NOMO-1 treated with DMSO at 0.1 percent for 48 hours (cell line): ENCODE measurements around the gene WASHC2A.
"Not testable (repeated sequence)": the region's sequence is repeated elsewhere in the genome, so short reads cannot be mapped to it uniquely, and the experiment has no call there.

Source experiments
- DNase-seq: peaks from one replicate; lab custom pipeline; 2025; ENCODE audit not compliant: unreplicated experiment; lab: John Stamatoyannopoulos, UW

Gene WASHC2A

GRCh38 chr10:50067546-50068351 lies at the start of gene WASHC2A:
Gene WASHC2A (plus strand): TSS chr10:50067954. CDS start chr10:50068006, 52 bp downstream.
- peak; percentile 52 for DNase-seq

GRCh38 chr10:50019279-50019678 lies 48.5 kb upstream of the WASHC2A start:
- DNase-seq = not testable (repeated sequence)

- DNase-seq = not testable (repeated sequence)
Measured at GRCh38 chr10:50020451-50021024, 47.2 kb upstream of the WASHC2A start.

GRCh38 chr10:50021646-50022045 lies 46.1 kb upstream of the WASHC2A start:
- DNase-seq = no peak

- DNase-seq = not testable (repeated sequence)
Measured at GRCh38 chr10:50024716-50025383, 42.9 kb upstream of the WASHC2A start.

GRCh38 chr10:50025627-50026026 lies 42.1 kb upstream of the WASHC2A start:
- no peak for DNase-seq

GRCh38 chr10:50027195-50027594 lies 40.6 kb upstream of the WASHC2A start:
- DNase-seq = no peak

GRCh38 chr10:50033481-50033880 lies 34.3 kb upstream of the WASHC2A start:
- DNase-seq = no peak

- DNase-seq = not testable (repeated sequence)
Measured at GRCh38 chr10:50035337-50035736, 32.4 kb upstream of the WASHC2A start.

GRCh38 chr10:50044941-50045664 lies 22.7 kb upstream of the WASHC2A start:
- DNase-seq = no peak

- not testable (repeated sequence) for DNase-seq
Measured at GRCh38 chr10:50046457-50046856, 21.3 kb upstream of the WASHC2A start.

GRCh38 chr10:50047594-50047993 lies 20.2 kb upstream of the WASHC2A start:
- DNase-seq = not testable (repeated sequence)

- DNase-seq = not testable (repeated sequence)
Measured at GRCh38 chr10:50051995-50052660, 15.6 kb upstream of the WASHC2A start.

- not testable (repeated sequence) for DNase-seq
Measured at GRCh38 chr10:50052778-50053376, 14.9 kb upstream of the WASHC2A start.

- not testable (repeated sequence) for DNase-seq
Measured at GRCh38 chr10:50055494-50056292, 12.1 kb upstream of the WASHC2A start.

- not testable (repeated sequence) for DNase-seq
Measured at GRCh38 chr10:50056654-50057053, 11.1 kb upstream of the WASHC2A start.

GRCh38 chr10:50058727-50059126 lies 9.0 kb upstream of the WASHC2A start:
- DNase-seq = not testable (repeated sequence)

GRCh38 chr10:50059946-50060345 lies 7.8 kb upstream of the WASHC2A start:
- DNase-seq = not testable (repeated sequence)

- not testable (repeated sequence) for DNase-seq
Measured at GRCh38 chr10:50061548-50061947, 6.2 kb upstream of the WASHC2A start.
